ENCODE data around the gene TYK2.

DNA sequence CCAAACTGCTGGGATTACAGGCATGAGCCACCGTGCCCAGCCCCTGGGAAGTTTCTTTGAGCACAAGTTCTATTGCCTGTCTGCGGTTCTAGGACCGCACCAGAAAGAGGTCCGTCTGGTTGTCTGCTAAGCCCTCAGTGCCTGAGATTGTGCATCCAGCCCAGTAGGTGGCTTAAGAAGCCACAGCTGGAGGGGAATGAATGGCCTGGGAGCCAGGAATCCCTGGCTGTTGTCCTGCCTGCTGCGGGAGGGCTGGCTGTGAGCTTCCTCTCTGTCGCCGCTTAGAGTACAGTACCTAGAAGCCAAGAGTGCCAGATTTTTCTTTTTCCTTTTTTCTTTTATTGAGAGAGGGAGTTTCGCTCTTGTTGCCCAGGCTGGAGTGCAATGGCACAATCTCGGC, 4.2 kb upstream of the TYK2 start:
- TF ChIP-seq, protein P1, sequence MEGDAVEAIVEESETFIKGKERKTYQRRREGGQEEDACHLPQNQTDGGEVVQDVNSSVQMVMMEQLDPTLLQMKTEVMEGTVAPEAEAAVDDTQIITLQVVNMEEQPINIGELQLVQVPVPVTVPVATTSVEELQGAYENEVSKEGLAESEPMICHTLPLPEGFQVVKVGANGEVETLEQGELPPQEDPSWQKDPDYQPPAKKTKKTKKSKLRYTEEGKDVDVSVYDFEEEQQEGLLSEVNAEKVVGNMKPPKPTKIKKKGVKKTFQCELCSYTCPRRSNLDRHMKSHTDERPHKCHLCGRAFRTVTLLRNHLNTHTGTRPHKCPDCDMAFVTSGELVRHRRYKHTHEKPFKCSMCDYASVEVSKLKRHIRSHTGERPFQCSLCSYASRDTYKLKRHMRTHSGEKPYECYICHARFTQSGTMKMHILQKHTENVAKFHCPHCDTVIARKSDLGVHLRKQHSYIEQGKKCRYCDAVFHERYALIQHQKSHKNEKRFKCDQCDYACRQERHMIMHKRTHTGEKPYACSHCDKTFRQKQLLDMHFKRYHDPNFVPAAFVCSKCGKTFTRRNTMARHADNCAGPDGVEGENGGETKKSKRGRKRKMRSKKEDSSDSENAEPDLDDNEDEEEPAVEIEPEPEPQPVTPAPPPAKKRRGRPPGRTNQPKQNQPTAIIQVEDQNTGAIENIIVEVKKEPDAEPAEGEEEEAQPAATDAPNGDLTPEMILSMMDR (IDR thresholded peaks at IDR 0.05): no peak
- TF ChIP-seq POLR2AphosphoS5 (IDR thresholded peaks at IDR 0.05) (no peak), POLR2A (IDR thresholded peaks at IDR 0.05; ENCODE audit: low read depth) (no peak), EP300 (IDR thresholded peaks at IDR 0.05) (no peak)
